Measurements from ENCODE around the gene PI4K2B.
"Not testable (repeated sequence)": the region's sequence is repeated elsewhere in the genome, so short reads cannot be mapped to it uniquely, and the experiment has no call there.

Gene PI4K2B

DNA sequence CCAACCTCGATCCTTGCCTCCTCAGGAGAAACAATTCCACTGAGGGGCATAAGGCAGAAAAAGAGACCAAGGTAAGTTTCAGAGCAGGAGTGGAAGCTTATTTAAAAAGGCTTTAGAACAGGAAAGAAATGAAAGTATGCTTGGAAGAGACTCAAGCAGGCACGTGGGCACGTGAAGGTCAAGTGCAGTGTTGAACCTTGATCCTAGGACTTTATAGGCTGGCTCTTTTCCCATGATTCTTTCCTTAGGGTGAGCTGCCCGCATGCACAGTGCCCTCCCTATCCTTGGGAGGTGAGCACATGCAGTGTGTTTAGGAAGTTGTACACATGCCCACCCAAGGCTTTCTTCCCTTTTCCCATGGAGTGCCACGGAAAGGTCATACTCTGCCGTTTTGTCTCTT lies 4.0 kb upstream of the PI4K2B start:
- H3K36me3 ChIP-seq (ENCODE audit: control insufficient read depth, insufficient read depth, low read length): no peaks in the 10 kb centered on the region
- no peaks in the 10 kb centered on the region for H3K4me1 ChIP-seq (ENCODE audit: control insufficient read depth, insufficient read depth, low read length)
- H3K9ac ChIP-seq (ENCODE audit: low read length): no peak overlapping the region
- H3K27me3 ChIP-seq (ENCODE audit: control insufficient read depth, insufficient read depth, low read length): no peaks in the 10 kb centered on the region
- H3K4me3 ChIP-seq (ENCODE audit: low read length): no peak overlapping the region
- no peak overlapping the region for H3K27ac ChIP-seq (ENCODE audit: low read depth, low read length)

DNA sequence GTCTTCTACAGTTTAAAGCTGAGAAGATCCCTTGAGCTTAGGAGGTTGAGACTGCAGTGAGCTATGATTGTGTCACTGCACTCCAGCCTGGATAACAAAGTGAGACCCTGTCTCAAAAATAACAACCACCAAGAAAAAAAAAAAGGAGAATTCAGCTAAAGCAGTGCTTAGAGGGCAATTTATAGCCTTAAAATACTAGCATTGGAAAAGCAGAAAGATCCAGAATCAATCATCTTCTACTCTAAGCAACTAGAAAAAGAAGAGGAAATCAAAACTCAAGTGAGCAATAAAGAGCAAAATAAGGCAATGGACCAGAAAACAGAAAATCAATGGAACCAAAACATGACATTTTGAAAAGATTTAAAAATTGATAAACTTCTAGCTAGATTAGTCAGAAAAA lies 639 bp upstream of the PI4K2B start:
- no peak overlapping the region for H3K9ac ChIP-seq (ENCODE audit: low read length)
- H3K36me3 ChIP-seq (ENCODE audit: control insufficient read depth, insufficient read depth, low read length): no peaks in the 10 kb centered on the region
- H3K27ac ChIP-seq (ENCODE audit: low read depth, low read length): peak overlapping the region; percentile 53
- H3K4me1 ChIP-seq (ENCODE audit: control insufficient read depth, insufficient read depth, low read length): peaks cover 4% of the 10 kb centered on the region
- no peaks in the 10 kb centered on the region for H3K27me3 ChIP-seq (ENCODE audit: control insufficient read depth, insufficient read depth, low read length)
- peak overlapping the region; percentile 70 for H3K4me3 ChIP-seq (ENCODE audit: low read length)

DNA sequence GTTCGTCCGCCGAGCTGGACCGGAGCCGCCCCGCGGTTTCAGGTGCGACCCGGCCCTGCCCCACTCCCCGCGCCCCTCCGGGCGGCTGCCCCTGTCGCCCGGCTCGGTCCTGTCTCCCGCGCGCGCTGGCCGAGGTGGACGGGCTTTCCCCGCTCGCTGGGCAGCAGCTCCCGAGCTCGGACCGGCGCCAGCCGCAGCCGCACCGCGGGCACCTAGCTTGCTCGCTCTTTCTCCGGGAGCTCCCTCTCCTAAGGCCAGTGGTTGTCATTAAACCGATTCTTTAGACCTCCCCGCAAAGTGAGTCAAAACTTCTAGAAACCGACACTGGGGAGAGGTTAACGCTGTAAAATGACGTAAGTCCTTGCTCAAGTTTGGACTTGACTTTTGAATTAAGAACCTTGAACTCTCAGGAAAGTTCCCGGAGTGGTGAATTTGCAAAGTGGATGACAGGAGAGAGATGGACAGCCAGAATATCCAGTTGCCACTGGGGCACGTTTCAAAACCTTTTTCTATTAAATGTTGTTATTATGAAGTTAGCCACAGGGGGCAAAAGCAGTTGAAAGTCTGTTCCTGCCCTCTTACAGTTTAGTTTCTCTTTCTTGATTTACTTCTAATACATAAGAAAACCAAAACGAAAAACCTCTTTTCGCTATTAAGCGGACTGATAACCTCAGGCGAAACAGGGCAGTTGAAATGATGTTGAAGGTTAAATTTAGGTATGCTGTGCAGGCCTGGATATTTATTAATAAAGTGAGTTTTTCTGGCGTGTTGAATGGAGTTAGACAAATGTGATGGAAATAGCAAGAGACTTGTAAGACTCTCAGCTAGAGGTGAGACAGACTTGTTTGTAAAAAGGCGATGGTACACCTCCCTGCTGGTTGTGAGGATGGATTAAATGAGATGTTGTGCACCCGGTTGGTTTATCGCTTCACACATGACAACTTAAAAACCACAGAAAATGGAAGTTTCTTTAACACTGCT lies 847 bp downstream of the PI4K2B start:
- Histone ChIP-seq H3K27ac (ENCODE audit: low read depth, low read length) (peak overlapping the region; percentile 81), H3K4me3 (ENCODE audit: low read length) (peak overlapping the region; percentile 91), H3K36me3 (ENCODE audit: control insufficient read depth, insufficient read depth, low read length) (no peaks in the 10 kb centered on the region), H3K9ac (ENCODE audit: low read length) (peak overlapping the region; percentile 76), H3K27me3 (ENCODE audit: control insufficient read depth, insufficient read depth, low read length) (no peaks in the 10 kb centered on the region), H3K4me1 (ENCODE audit: control insufficient read depth, insufficient read depth, low read length) (peaks cover 4% of the 10 kb centered on the region)

DNA sequence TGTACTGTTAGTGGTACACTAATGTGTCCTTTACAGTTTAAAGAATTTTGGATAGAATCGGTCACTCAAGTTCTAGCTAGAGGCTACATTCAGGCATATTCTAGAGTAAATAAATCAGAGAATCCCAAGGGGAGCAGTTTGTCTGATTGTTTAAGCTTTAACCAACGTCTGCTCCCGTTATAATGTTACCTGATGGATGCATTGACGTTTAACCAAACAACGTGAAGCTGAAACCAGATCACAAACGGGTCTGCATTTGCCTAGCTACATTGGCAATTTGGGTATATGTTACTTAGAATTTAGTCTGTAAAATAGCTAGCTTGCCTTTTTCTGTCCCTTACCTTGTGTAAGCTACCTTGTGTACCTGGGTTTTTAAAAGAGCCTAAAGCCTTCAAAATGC lies 1.6 kb downstream of the PI4K2B start:
- Histone ChIP-seq H3K36me3 (ENCODE audit: control insufficient read depth, insufficient read depth, low read length) (no peaks in the 10 kb centered on the region), H3K9ac (ENCODE audit: low read length) (peak overlapping the region; percentile 56), H3K4me3 (ENCODE audit: low read length) (peak overlapping the region; percentile 91), H3K27me3 (ENCODE audit: control insufficient read depth, insufficient read depth, low read length) (no peaks in the 10 kb centered on the region), H3K27ac (ENCODE audit: low read depth, low read length) (peak overlapping the region; percentile 81), H3K4me1 (ENCODE audit: control insufficient read depth, insufficient read depth, low read length) (peaks cover 4% of the 10 kb centered on the region)

DNA sequence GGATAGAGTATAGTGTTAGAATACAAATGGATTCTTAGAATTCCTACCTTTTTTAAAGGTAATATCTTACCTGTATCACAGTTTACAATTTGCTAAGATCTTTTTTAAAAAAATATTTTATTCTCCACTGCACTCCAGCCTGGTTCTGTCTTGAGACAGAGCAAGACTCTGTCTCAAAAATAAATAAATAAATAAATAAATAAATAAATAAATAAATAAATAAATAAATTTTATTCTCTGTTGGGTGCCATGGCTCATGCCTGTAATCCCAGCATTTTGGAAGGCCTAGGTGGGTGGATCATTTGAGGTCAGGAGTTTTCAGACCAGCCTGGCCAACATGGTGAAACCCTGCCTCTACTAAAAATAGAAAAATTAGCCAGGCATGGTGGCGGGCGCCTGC lies 2.2 kb downstream of the PI4K2B start:
- H3K27me3 ChIP-seq (ENCODE audit: control insufficient read depth, insufficient read depth, low read length); H3K36me3 ChIP-seq (ENCODE audit: control insufficient read depth, insufficient read depth, low read length); H3K9ac ChIP-seq (ENCODE audit: low read length); H3K4me3 ChIP-seq (ENCODE audit: low read length); H3K4me1 ChIP-seq (ENCODE audit: control insufficient read depth, insufficient read depth, low read length); H3K27ac ChIP-seq (ENCODE audit: low read depth, low read length): not testable (repeated sequence)

DNA sequence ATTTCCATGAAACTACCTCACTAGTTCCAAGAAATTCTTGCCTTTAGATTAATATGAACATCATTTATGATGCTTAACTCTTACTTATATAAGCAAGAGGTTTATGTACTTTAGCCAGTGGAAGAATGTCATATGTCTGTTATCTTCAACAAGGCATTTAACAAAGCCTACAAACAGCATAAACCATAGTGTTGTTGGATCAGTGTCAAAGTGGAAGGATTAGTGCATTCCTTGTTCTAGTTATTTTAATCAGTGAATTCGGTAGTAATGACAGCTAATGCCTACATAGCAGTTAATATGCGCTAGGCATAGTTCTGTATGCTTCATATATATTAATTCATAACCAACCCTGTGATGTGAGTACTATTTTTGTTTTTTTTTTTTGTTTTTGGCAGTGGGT lies 3.1 kb downstream of the PI4K2B start:
- Histone ChIP-seq H3K36me3 (ENCODE audit: control insufficient read depth, insufficient read depth, low read length) (no peaks in the 10 kb centered on the region), H3K4me3 (ENCODE audit: low read length) (no peak overlapping the region), H3K27ac (ENCODE audit: low read depth, low read length) (no peak overlapping the region), H3K27me3 (ENCODE audit: control insufficient read depth, insufficient read depth, low read length) (no peaks in the 10 kb centered on the region), H3K9ac (ENCODE audit: low read length) (no peak overlapping the region), H3K4me1 (ENCODE audit: control insufficient read depth, insufficient read depth, low read length) (peaks cover 4% of the 10 kb centered on the region)

DNA sequence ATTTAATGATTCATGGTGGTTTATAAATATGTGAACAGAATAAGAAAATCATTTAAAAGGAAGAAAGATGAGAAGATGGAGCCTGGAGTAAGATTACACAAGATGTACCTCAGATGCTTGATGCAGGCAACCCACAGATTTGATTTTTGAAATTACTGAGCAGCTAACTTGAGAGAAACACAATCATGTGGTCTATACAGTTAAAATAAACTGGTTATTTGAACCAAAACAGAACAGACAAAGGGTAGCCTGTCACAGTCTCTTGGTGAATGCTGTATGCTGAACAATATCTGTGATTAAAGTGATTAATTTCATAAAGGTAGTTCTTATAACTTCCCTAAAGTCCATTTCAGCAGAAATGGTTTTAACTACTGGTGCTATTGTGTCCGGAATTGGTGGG lies 4.2 kb downstream of the PI4K2B start:
- H3K27me3 ChIP-seq (ENCODE audit: control insufficient read depth, insufficient read depth, low read length): no peaks in the 10 kb centered on the region
- H3K36me3 ChIP-seq (ENCODE audit: control insufficient read depth, insufficient read depth, low read length): no peaks in the 10 kb centered on the region
- no peak overlapping the region for H3K4me3 ChIP-seq (ENCODE audit: low read length)
- H3K27ac ChIP-seq (ENCODE audit: low read depth, low read length): no peak overlapping the region
- H3K9ac ChIP-seq (ENCODE audit: low read length): no peak overlapping the region
- H3K4me1 ChIP-seq (ENCODE audit: control insufficient read depth, insufficient read depth, low read length): peaks cover 4% of the 10 kb centered on the region

DNA sequence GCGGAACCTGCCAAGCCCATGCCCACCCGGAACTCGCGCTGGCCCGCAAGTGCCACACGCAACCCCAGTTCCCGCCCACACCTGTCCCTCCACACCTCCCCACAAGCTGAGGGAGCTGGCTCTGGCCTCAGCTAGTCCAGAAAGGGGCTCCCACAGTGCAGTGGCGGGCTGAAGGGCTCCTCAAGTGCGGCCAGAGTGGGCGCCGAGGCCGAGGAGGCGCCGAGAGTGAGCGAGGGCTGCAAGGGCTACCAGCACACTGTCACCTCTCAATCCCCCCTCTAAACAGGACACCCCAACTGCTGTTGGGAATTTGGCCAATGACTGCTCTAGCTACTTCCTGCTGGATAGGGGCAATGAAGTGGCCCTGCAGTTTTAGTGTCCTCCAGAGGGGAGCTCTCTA lies 5.7 kb downstream of the PI4K2B start:
- not testable (repeated sequence) for H3K4me3 ChIP-seq (ENCODE audit: low read length); H3K9ac ChIP-seq (ENCODE audit: low read length); H3K27me3 ChIP-seq (ENCODE audit: control insufficient read depth, insufficient read depth, low read length); H3K36me3 ChIP-seq (ENCODE audit: control insufficient read depth, insufficient read depth, low read length); H3K27ac ChIP-seq (ENCODE audit: low read depth, low read length); H3K4me1 ChIP-seq (ENCODE audit: control insufficient read depth, insufficient read depth, low read length)

DNA sequence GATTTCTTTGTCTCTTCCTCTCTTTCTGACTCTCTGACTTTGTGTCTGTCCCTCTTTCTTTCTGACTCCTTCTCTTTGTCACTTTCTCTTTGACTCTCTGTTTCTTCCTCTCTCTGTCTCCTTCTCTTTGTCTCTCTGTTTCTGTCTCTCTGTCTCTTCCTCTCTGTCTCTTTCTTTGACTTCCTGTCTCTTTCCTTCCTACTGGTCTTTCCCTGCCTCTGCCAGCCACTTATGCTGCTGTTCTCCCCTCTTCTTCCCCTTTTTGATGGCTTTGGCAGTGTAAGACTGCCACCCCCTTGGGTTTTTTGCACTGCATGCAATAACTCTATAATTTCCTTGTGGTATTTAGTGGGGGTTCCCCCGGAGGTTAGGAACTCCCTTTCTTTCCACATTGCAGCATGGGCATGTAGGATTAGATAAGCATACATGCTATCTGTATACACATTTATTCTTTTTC lies 6.9 kb downstream of the PI4K2B start:
- H3K36me3 ChIP-seq (ENCODE audit: control insufficient read depth, insufficient read depth, low read length); H3K4me3 ChIP-seq (ENCODE audit: low read length); H3K9ac ChIP-seq (ENCODE audit: low read length); H3K4me1 ChIP-seq (ENCODE audit: control insufficient read depth, insufficient read depth, low read length); H3K27ac ChIP-seq (ENCODE audit: low read depth, low read length); H3K27me3 ChIP-seq (ENCODE audit: control insufficient read depth, insufficient read depth, low read length): not testable (repeated sequence)

DNA sequence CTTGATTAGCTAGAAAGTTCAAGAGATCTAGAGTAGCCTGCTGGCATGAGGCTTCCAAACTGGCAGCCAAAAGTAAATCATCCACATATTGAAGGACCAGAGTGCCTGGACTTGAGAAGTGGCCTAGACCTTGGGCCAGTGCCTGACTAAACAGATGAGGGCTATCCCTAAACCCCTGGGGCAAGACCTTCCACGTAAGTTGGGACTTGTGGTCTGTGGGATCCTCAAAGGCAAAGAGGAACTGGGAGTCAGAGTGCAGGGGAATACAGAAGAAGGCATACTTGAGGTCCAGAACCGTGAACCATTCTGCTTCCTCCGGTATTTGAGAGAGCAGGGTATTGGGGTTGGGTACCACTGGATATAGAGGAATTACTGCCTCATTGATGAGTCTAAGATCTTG lies 8.4 kb downstream of the PI4K2B start:
- not testable (repeated sequence) for H3K4me3 ChIP-seq (ENCODE audit: low read length); H3K36me3 ChIP-seq (ENCODE audit: control insufficient read depth, insufficient read depth, low read length); H3K4me1 ChIP-seq (ENCODE audit: control insufficient read depth, insufficient read depth, low read length); H3K9ac ChIP-seq (ENCODE audit: low read length); H3K27me3 ChIP-seq (ENCODE audit: control insufficient read depth, insufficient read depth, low read length); H3K27ac ChIP-seq (ENCODE audit: low read depth, low read length)

DNA sequence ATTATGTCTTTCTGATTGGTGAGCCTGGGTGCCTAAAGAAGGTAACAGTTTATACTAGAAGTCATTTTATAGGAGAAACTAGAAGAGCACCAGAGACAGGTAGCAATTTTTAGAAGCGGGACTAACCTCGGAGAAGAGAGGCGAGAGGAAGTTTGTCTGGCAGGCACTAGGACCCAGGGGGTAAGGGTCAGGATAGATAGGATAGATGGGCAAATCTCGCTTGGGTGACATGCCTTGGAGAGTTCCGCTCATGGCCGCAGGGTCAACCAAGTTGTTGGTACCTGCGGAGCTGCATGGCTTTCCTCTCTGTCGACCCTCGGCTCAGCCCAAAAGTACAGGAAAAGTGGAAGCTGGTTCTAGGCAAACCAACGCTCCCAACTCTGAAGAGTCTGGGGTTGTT lies 11.3 kb downstream of the PI4K2B start:
- Histone ChIP-seq H3K27me3 (ENCODE audit: control insufficient read depth, insufficient read depth, low read length) (no peaks in the 10 kb centered on the region), H3K9ac (ENCODE audit: low read length) (no peak overlapping the region), H3K4me3 (ENCODE audit: low read length) (no peak overlapping the region), H3K36me3 (ENCODE audit: control insufficient read depth, insufficient read depth, low read length) (no peaks in the 10 kb centered on the region), H3K27ac (ENCODE audit: low read depth, low read length) (no peak overlapping the region), H3K4me1 (ENCODE audit: control insufficient read depth, insufficient read depth, low read length) (no peaks in the 10 kb centered on the region)

DNA sequence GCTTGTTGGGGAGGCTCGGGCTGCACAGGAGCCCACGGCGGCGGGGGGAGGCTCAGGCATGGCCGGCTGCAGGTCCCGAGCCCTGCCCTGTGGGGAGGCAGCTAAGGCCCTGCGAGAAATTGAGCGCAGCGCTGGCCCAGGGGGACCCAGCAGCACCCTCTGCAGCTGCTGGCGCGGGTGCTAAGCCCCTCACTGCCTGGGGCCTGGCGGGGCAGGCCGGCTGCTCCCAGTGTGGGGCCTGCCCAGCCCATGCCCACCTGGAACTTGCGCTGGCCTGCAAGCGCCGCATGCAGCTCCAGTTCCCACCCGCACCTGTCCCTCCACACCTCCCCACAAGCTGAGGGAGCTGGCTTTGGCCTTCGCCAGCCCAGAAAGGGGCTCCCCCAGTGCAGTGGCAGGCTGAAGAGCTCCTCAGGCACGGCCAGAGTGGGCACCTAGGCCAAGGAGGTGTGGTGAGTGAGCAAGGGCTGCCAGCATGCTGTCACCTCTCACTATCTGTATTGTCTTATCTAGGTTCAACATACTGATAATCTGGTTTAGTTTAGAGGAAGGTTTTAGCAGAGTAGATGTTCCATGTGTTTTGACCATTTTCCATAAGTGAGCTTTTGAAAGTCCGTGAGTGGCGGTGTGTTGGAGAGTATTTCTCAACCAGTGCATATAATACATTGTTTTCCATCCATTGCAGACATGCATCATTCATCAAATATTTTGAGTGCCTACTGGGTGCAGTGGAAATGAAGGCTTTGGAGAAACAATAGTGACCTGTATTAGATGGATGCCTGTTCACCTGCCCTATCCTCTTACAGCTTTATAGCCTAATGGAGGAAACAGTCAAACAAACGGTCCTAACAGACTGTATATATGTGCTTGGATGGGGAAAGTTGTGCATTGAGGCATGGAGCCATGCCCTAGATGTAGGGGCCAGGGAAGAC lies 13.1 kb downstream of the PI4K2B start:
- no peaks in the 10 kb centered on the region for H3K27me3 ChIP-seq (ENCODE audit: control insufficient read depth, insufficient read depth, low read length)
- H3K36me3 ChIP-seq (ENCODE audit: control insufficient read depth, insufficient read depth, low read length): no peaks in the 10 kb centered on the region
- no peak overlapping the region for H3K4me3 ChIP-seq (ENCODE audit: low read length)
- H3K9ac ChIP-seq (ENCODE audit: low read length): no peak overlapping the region
- H3K4me1 ChIP-seq (ENCODE audit: control insufficient read depth, insufficient read depth, low read length): no peaks in the 10 kb centered on the region
- no peak overlapping the region for H3K27ac ChIP-seq (ENCODE audit: low read depth, low read length)

Measured in rectal smooth muscle tissue (tissue), 1 donor.